Activated CD4-positive, alpha-beta T cell treated with anti-CD3 and anti-CD28 coated beads for 36 hours (primary cell): Measurements from ENCODE around the gene CELA1. TPM values are rescaled to one million over a fixed set of nuclear protein-coding genes. Genes with fewer than 3 reads are reported as not detected.

Experiments used
- ATAC-seq: fragments of 200-7000 bp; cut with Tn5 transposase; one replicate; pipeline ENCODE4 v1.10.0; 2021; ENCODE audit warnings: mild to moderate bottlenecking, moderate library complexity
- CTCF ChIA-PET: fragments of 350-600 bp; sonication (Branson Sonifier 250); formaldehyde crosslinking; loops from one replicate; lab custom pipeline; 2021; ENCODE audit warnings: antibody characterized with exemption; lab: Charles Lee
- POLR2A ChIA-PET: fragments of 350-600 bp; sonication (Branson Sonifier 250); formaldehyde crosslinking; loops from one replicate; lab custom pipeline; 2021; ENCODE audit warnings: antibody characterized with exemption, inconsistent platforms; lab: Charles Lee
- DNase-seq: peaks from one replicate; pipeline ENCODE4 v3.0.0-alpha.2; 2020
- H3K27ac Mint-ChIP-seq: one replicate; pipeline ENCODE4 v1.8.0; 2021; ENCODE audit warnings: mixed read lengths
- H3K27me3 Mint-ChIP-seq: one replicate; pipeline ENCODE4 v1.8.0; 2021; ENCODE audit warnings: mixed read lengths
- H3K36me3 Mint-ChIP-seq: one replicate; pipeline ENCODE4 v1.8.0; 2021; ENCODE audit warnings: low read depth, mixed read lengths
- H3K4me1 Mint-ChIP-seq: one replicate; pipeline ENCODE4 v1.8.0; 2021; ENCODE audit warnings: mixed read lengths
- H3K4me3 Mint-ChIP-seq: one replicate; pipeline ENCODE4 v1.8.0; 2021; ENCODE audit warnings: mild to moderate bottlenecking, moderate library complexity, mixed read lengths
- H3K9me3 Mint-ChIP-seq: one replicate; pipeline ENCODE4 v1.8.0; 2021; ENCODE audit warnings: low read depth, mixed read lengths
- intact Hi-C, 2 experiments: fragments of 100-400 bp; cut with DNase I in 1 of 2; cut with micrococcal nuclease in 1 of 2; formaldehyde crosslinking; loops; one replicate each; pipeline versions ENCODE4 v1.14.2 to v1.15.1; 2022 to 2024; cut with DNase I, micrococcal nuclease
- total RNA-seq, 2 experiments: library from RNA; stranded (reverse); gene quantifications; one replicate each; pipeline ENCODE4 v1.2.3, GENCODE V29; 2021

The CELA1 gene
- total RNA-seq, 2 experiments from 2014 or later = 0.18 TPM; not detected in 1

DNA sequence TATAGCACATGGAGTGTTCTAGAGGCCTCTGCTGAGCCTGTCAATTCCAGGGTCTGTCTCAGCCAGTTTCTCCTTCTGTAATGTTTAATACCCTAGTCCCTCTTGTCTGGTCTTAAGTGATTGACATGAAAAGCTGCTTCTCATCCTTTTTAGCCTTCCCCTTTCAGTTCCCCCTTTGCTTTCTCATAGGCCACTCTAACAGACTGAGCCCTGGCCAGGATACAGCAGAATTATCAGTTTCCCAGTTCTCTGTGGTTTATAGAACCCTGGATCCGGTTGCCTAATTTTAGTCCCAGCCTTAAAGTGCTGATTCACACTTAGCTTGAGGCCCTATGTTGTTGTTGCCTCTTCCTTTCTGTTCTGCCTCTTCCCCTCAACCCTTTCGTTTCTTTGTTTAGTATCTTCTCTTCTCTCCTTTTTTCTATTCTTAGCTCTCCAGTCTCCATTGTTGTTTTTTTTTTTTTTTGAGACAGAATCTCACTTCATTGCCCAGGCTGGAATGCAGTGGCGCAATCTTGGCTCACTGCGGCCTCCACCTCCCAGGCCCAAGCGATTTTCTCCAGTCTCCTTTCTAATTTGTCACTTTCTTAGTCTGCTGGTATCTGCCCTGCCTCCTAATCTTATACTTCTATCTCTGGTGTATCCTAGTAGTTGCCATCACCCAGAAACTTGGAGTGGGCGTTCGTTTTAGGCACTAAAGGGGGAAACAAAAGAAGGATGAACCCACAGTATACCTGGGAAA is 19.6 kb downstream of the CELA1 start:
- Mint-ChIP-seq H3K4me1 (peaks cover 68% of the 10 kb centered on the region), H3K36me3 (peaks cover 14% of the 10 kb centered on the region), H3K27ac (peak overlapping the region; percentile 88), H3K27me3 (no peaks in the 10 kb centered on the region), H3K4me3 (peak overlapping the region; percentile 49), H3K9me3 (no peaks in the 10 kb centered on the region)
- no peak for DNase-seq
- ChIA-PET CTCF (interaction anchor here (0.6 to 2.8 kb wide), 4 partner anchors 13 to 562 kb away, joined by 3 to 16 read pairs (median 3); no protein-coding TSS in a partner anchor), POLR2A (interaction anchor here (0.7 kb wide), 1 partner anchor 567 kb away, joined by 4 read pairs; no protein-coding TSS in a partner anchor)
- intact Hi-C loops = loop anchor here in 1 of 2 experiments (2.0 kb wide), 1 partner anchor 562 kb away; the partner anchor contains the start of gene ATF1
- peak; percentile 18 for ATAC-seq

DNA sequence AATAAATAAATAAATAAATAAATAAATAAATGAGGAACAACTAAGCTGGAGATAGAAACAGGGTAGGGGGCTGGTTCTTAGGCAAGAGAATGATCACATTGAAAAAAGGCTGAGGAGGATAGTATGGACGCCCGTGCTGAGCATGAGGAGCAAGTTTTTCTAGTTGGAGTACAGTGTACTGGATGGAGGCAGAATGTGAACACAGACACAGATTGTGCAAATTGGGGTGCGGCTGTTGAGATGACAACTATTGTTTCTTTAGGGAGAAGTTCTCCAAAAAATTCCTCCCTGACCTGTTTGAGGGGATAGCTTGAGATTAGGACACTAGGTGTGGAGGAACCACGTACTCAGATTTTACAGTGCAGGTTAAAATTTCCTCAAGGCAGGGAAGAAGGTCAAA is 21.5 kb downstream of the CELA1 start:
- Mint-ChIP-seq H3K27me3 (no peaks in the 10 kb centered on the region), H3K4me3 (peak overlapping the region; percentile 40), H3K4me1 (peaks cover 78% of the 10 kb centered on the region), H3K9me3 (no peaks in the 10 kb centered on the region), H3K36me3 (peaks cover 24% of the 10 kb centered on the region), H3K27ac (peak overlapping the region; percentile 75)
- intact Hi-C loops = loop anchor here (1.0 to 5.0 kb wide), 2 partner anchors 58 to 299 kb away; partner anchors contain the start of gene SLC11A2 (in 1 of the 2)
- CTCF ChIA-PET = interaction anchor here (1.3 to 4.5 kb wide), 2 partner anchors 15 to 16 kb away, joined by 3 to 22 read pairs; no protein-coding TSS in a partner anchor
- POLR2A ChIA-PET = no interaction called here
- ATAC-seq (no peak), DNase-seq (no peak)

DNA sequence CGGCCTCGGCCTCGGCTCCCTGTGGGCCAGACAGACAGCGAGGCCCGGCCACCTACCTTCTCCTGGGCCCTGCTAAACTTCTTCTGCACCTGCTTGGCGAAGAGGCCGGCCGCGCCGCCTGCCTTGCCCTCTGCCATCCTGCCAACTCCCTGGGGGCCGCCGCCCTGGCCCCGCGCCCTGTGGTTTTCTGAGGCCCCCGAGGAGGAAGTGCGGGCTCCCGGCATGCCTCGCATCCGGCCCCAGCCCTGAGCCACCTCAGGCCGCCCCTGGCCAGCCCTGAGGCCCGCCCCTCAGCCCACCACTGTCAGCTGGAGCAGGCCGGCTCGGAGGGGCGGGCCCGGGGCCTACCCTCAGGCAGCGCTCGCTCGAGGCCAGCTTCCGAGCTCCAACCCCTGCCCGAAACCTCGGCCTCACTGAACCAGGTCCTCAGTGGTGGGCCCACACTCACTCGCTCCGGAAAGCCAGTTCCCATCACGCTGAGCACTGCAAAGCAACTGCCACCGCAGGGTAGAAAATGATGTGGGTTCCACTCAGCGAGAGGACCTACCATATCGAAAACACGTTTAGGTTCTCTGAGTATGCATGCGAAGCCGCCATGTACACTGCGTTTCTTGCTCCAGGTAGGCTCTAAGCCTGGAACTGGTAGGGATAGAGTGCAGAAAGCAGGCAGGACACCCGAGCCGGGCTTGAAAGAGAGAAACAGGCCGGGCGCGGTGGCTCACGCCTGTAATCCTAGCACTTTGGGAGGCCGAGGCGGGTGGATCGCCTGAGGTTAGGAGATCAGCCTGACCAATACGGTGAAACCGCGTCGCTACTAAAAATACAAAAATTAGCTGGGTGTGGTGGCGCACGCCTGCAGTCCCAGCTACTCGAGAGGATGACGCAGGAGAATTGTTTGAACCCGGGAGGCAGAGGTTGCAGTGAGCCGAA is 22.2 kb downstream of the CELA1 start, which contains the start of gene BIN2:
BIN2 (minus strand) TSS at position 209 of the 930 bp plus-strand sequence; CDS start at position 137, 72 bp downstream.
- ChIA-PET CTCF (interaction anchor here (4.5 kb wide), 1 partner anchor 16 kb away, joined by 22 read pairs; no protein-coding TSS in a partner anchor), POLR2A (interaction anchor here (0.5 kb wide), 1 partner anchor 558 kb away, joined by 10 read pairs; no protein-coding TSS in a partner anchor)
- intact Hi-C loops = loop anchor here (1.0 to 5.0 kb wide), 6 partner anchors 57 to 298 kb away; partner anchors contain the start of genes CSRNP2 (in 1 of the 2), DAZAP2 (in 1 of the 2), POU6F1 (in 1 of the 2) and SLC11A2 (in 1 of the 2)
- H3K27me3 Mint-ChIP-seq = no peaks in the 10 kb centered on the region
- no peaks in the 10 kb centered on the region for H3K9me3 Mint-ChIP-seq
- H3K27ac Mint-ChIP-seq = peak within 1 kb of the TSS; percentile 97
- ATAC-seq (peak; percentile 69), DNase-seq (peak; percentile 85)
- peak within 1 kb of the TSS; percentile 87 for H3K4me3 Mint-ChIP-seq
- peaks cover 78% of the 10 kb centered on the region for H3K4me1 Mint-ChIP-seq
- peaks cover 24% of the 10 kb centered on the region for H3K36me3 Mint-ChIP-seq

DNA sequence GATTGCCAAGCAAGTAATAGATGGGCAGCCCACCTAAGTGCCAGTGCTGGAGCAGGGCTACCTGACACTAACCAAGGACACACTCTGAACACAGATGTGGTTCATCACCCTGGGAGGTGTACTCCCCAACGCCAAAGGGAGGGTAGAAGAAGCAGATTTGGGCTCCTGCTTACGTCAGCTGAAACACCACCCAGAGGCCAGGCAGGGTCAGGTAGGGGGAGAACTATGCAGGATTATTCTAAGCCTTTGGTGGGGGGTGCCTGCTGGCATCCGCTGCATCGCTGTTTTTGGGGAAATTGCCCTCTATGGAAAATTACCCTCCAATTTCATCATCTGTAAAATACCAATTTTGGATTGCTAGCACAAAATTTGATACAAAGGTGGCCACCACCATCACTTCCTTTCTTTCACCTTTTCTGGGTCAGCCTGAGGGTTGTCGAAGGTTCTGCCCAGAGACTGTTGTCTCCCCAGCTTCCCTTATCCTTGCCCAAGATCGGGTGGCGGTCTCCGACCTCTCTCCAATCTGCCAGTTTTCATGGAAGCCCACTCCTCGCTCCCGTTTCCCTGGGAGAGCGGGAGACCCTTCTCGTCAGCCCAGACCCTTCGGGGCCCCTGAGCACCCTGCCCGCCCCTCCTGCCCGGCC is 23.0 kb downstream of the CELA1 start:
- intact Hi-C loops = loop anchor here (2.0 to 5.0 kb wide), 5 partner anchors 56 to 241 kb away; partner anchors contain the start of genes CSRNP2 (in 1 of the 2), DAZAP2 (in 1 of the 2), POU6F1 (in 1 of the 2) and TFCP2 (in 1 of the 2)
- ChIA-PET POLR2A (no interaction called here), CTCF (interaction anchor here (0.9 to 4.5 kb wide), 4 partner anchors 12 to 106 kb away, joined by 3 to 22 read pairs (median 8); partner anchors contain the start of gene POU6F1)
- H3K4me1 Mint-ChIP-seq = peaks cover 78% of the 10 kb centered on the region
- H3K9me3 Mint-ChIP-seq = no peaks in the 10 kb centered on the region
- H3K27ac Mint-ChIP-seq = peak overlapping the region; percentile 97
- ATAC-seq (peak; percentile 59), DNase-seq (peak; percentile 74)
- peak overlapping the region; percentile 87 for H3K4me3 Mint-ChIP-seq
- H3K27me3 Mint-ChIP-seq = no peaks in the 10 kb centered on the region
- H3K36me3 Mint-ChIP-seq = peaks cover 29% of the 10 kb centered on the region

DNA sequence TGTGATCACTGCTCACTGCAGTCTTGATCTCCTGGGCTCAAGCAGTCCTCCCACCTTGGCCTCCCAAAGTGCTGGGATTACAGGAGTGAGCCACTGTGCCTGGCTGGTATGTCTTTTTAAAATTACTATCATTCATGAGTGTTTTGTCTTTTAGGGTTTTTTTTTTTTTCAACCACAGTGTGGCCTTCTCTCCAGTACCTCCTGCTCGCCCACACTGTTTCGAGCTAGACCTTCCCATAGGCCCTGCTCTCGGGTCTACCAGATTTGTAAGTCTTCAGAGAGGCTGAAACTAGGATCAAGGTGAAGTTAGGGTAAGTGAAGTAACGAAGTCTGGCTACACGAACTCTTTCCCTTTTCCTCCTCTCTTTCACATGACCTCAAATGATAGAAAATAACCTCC is 24.0 kb downstream of the CELA1 start:
- DNase-seq (peak; percentile 67), ATAC-seq (peak; percentile 28)
- Mint-ChIP-seq H3K4me3 (peak overlapping the region; percentile 87), H3K27me3 (no peaks in the 10 kb centered on the region), H3K36me3 (peaks cover 35% of the 10 kb centered on the region), H3K9me3 (no peaks in the 10 kb centered on the region), H3K4me1 (peaks cover 78% of the 10 kb centered on the region), H3K27ac (peak overlapping the region; percentile 97)
- ChIA-PET CTCF (interaction anchor here (0.6 to 4.5 kb wide), 7 partner anchors 13 to 747 kb away, joined by 3 to 22 read pairs (median 4); partner anchors contain the start of genes ATG101 and POU6F1), POLR2A (interaction anchor here (0.6 kb wide), 1 partner anchor 29 kb away, joined by 3 read pairs; no protein-coding TSS in a partner anchor)
- intact Hi-C loops = loop anchor here (2.0 to 5.0 kb wide), 5 partner anchors 55 to 240 kb away; partner anchors contain the start of genes CSRNP2 (in 1 of the 2), DAZAP2 (in 1 of the 2), POU6F1 (in 1 of the 2) and TFCP2 (in 1 of the 2)

DNA sequence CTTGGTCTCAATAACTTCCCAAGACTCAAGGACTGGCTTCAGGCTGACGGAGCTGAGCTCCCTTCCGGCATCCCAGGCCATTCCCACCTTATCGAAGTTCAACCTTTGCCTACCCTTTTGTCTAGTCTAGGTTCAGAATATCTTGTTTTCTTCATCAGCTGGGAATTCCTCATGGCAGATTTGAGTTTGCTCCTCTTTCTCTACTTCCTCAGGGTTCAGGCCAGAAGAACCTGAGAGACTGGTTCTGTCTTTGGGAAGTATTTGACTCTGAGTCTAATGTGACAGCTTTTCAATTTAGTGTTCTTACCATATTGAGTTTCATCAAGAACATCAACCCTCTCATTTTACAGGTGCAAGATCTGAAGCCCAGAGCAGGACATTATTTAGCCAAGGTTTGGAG is 24.6 kb downstream of the CELA1 start:
- Mint-ChIP-seq H3K27ac (peak overlapping the region; percentile 79), H3K9me3 (no peaks in the 10 kb centered on the region), H3K36me3 (peaks cover 39% of the 10 kb centered on the region), H3K4me1 (peaks cover 77% of the 10 kb centered on the region), H3K4me3 (peak overlapping the region; percentile 87), H3K27me3 (no peaks in the 10 kb centered on the region)
- ATAC-seq (no peak), DNase-seq (no peak)
- intact Hi-C loops = loop anchor here (2.0 to 5.0 kb wide), 5 partner anchors 55 to 239 kb away; partner anchors contain the start of genes CSRNP2 (in 1 of the 2), DAZAP2 (in 1 of the 2), POU6F1 (in 1 of the 2) and TFCP2 (in 1 of the 2)
- POLR2A ChIA-PET = interaction anchor here (0.6 kb wide), 1 partner anchor 28 kb away, joined by 3 read pairs; no protein-coding TSS in a partner anchor
- CTCF ChIA-PET = interaction anchor here (0.6 to 4.5 kb wide), 9 partner anchors 8 to 250 kb away, joined by 3 to 22 read pairs (median 5); partner anchors contain the start of genes POU6F1 and SMAGP

DNA sequence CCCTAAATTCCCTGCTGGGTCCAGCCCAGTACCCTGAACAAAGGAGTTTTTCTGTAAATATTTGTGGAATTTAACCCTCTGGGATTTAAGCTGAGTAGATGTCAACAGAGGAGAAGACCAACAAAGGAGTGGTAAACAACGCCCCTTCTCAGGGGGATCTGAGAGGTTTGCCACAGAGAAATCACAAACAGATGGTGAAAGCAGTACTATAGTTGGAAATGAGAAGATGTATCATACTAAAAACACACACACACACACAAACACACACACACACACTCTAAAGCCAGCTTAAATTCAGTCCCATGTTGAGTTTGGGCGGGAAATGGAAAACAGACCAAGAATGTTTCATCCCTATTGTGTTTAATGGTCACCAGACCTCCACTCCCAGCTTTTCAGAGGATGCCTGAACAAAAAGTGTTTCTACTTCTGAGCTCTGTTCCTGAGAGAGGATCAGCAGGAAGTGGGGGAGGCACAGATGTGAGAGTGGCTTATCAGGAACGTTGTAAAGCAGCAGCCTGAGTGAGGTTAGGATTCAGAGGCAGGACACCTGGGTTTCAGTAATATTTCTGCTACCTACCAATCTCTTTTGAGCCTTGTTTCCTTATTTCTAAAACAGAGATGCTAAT is 25.7 kb downstream of the CELA1 start:
- DNase-seq = no peak
- ChIA-PET POLR2A (interaction anchor here (0.7 to 0.9 kb wide), 3 partner anchors 15 to 296 kb away, joined by 3 read pairs; no protein-coding TSS in a partner anchor), CTCF (interaction anchor here (0.5 to 4.5 kb wide), 10 partner anchors 8 to 75 kb away, joined by 3 to 22 read pairs (median 4); partner anchors contain the start of gene SMAGP)
- Mint-ChIP-seq H3K9me3 (no peaks in the 10 kb centered on the region), H3K27ac (peak overlapping the region; percentile 79), H3K27me3 (no peaks in the 10 kb centered on the region), H3K4me1 (peaks cover 75% of the 10 kb centered on the region), H3K36me3 (peaks cover 43% of the 10 kb centered on the region), H3K4me3 (peak overlapping the region; percentile 87)
- ATAC-seq = no peak
- intact Hi-C loops = loop anchor here in 1 of 2 experiments (5.0 kb wide), 1 partner anchor 54 kb away; no protein-coding TSS in a partner anchor

DNA sequence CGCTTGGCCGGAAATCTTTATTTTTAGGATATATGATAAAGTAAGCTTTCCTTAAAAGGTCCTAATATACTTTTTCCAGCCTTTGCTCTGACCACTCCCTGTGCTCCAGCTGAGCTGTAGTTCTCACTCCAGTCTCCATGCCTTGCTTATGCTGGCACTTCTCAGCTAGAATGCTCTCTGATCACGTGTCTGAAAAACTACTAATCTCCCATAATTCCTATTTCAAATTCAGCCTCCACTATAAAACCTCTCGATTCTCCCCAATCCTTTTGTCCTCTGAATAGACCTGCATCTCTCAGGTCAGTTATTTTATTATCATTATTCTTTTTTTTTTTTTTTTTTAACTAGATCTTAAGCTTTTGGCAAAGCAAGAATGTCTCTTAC is 26.2 kb downstream of the CELA1 start:
- Mint-ChIP-seq H3K9me3 (no peaks in the 10 kb centered on the region), H3K27me3 (no peaks in the 10 kb centered on the region), H3K36me3 (peaks cover 43% of the 10 kb centered on the region), H3K27ac (peak overlapping the region; percentile 79), H3K4me1 (peaks cover 76% of the 10 kb centered on the region), H3K4me3 (no peak overlapping the region)
- ChIA-PET POLR2A (interaction anchor here (0.7 to 0.9 kb wide), 2 partner anchors 14 to 296 kb away, joined by 3 read pairs; no protein-coding TSS in a partner anchor), CTCF (interaction anchor here (0.5 to 2.5 kb wide), 7 partner anchors 10 to 50 kb away, joined by 3 to 13 read pairs (median 5); partner anchors contain the start of gene SMAGP)
- intact Hi-C loops = loop anchor here in 1 of 2 experiments (5.0 kb wide), 1 partner anchor 53 kb away; no protein-coding TSS in a partner anchor
- no peak for DNase-seq
- no peak for ATAC-seq
